HL-60 (cell line): Measurements from ENCODE around the gene GPR137.

ENCODE experiments used
- CTCF ChIP-seq: IDR thresholded peaks from one replicate; pipeline ENCODE4 v1.5.1; 2011; ENCODE audit warnings: low read length, control low read depth, inconsistent platforms; ENCODE audit not compliant: insufficient read depth
- POLR2AphosphoS5 ChIP-seq: IDR thresholded peaks from 2 replicates; pipeline ENCODE4 v1.6.1; 2012; ENCODE audit warnings: low read depth

- TF ChIP-seq CTCF (no peak), POLR2AphosphoS5 (no peak)
Measured at GRCh38 chr11:64286801-64287159, 1.1 kb downstream of the GPR137 start.
